Measurements from ENCODE around the gene KRTAP20-3. TPM values are rescaled to one million over a fixed set of nuclear protein-coding genes. Genes with fewer than 3 reads are reported as not detected.

KRTAP20-3 gene
- total RNA-seq, 1 donor from 2014 or later: not detected

DNA sequence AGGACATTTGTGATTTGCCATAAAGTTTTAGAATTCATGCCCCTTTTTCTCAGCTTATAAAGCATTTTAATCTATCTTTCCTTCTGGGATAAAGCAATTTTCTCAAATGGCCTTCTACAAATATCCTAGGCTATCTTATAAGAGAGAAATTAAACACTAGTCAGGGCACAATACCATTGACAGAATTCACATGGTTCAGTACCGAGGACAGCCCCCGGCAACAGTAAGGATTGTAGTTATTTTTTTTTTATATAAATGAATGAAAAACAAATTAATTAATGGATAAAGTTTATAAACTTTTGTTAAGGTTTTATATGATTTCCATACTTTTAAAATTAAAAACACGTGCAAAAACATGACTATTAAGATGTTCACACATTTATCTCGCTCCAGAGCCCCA lies 14.6 kb upstream of the KRTAP20-3 start:
- no peaks in the 10 kb centered on the region for H3K4me1 Mint-ChIP-seq (ENCODE audit: low read depth, unreplicated experiment)

GRCh38 chr21:30629200-30629599 lies 13.5 kb upstream of the KRTAP20-3 start:
- no peak for FAIRE-seq
- no peak overlapping the region for H2AFZ ChIP-seq (ENCODE audit: low read depth, low read length)

More for the DNA sequence above, 14.6 kb upstream of the KRTAP20-3 start:
- H2AFZ ChIP-seq (ENCODE audit: low read depth, low read length): no peak overlapping the region
- H3K9me3 ChIP-seq (ENCODE audit: insufficient read depth, low read depth, low read length): peaks cover 4% of the 10 kb centered on the region
- Mint-ChIP-seq H3K4me3 (ENCODE audit: unreplicated experiment) (no peak overlapping the region), H3K9me3 (ENCODE audit: unreplicated experiment) (peaks cover 4% of the 10 kb centered on the region), H3K36me3 (ENCODE audit: low read depth, unreplicated experiment) (no peaks in the 10 kb centered on the region), H3K27me3 (ENCODE audit: low read depth, unreplicated experiment) (no peaks in the 10 kb centered on the region), H3K27ac (ENCODE audit: unreplicated experiment) (no peak overlapping the region)
- H3K4me2 ChIP-seq (ENCODE audit: low read length): no peak overlapping the region
- no peaks in the 10 kb centered on the region for H3K36me3 ChIP-seq (ENCODE audit: insufficient read depth, low read length)
- no peak overlapping the region for H3K4me3 ChIP-seq (ENCODE audit: insufficient read depth, low read depth, low read length)
- no peak for DNase-seq (ENCODE audit: low read depth)
- H3K27ac ChIP-seq (ENCODE audit: low read depth, low read length): no peak overlapping the region
- H3K4me1 ChIP-seq (ENCODE audit: insufficient read depth, low read length): no peaks in the 10 kb centered on the region
- H3K79me2 ChIP-seq (ENCODE audit: insufficient read depth, low read length): no peaks in the 10 kb centered on the region
- no peaks in the 10 kb centered on the region for H4K20me1 ChIP-seq (ENCODE audit: insufficient read depth, low read length)
- TF ChIP-seq, protein P1, sequence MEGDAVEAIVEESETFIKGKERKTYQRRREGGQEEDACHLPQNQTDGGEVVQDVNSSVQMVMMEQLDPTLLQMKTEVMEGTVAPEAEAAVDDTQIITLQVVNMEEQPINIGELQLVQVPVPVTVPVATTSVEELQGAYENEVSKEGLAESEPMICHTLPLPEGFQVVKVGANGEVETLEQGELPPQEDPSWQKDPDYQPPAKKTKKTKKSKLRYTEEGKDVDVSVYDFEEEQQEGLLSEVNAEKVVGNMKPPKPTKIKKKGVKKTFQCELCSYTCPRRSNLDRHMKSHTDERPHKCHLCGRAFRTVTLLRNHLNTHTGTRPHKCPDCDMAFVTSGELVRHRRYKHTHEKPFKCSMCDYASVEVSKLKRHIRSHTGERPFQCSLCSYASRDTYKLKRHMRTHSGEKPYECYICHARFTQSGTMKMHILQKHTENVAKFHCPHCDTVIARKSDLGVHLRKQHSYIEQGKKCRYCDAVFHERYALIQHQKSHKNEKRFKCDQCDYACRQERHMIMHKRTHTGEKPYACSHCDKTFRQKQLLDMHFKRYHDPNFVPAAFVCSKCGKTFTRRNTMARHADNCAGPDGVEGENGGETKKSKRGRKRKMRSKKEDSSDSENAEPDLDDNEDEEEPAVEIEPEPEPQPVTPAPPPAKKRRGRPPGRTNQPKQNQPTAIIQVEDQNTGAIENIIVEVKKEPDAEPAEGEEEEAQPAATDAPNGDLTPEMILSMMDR (IDR thresholded peaks at IDR 0.05; ENCODE audit: insufficient read depth, low read depth, low read length): no peak
- TF ChIP-seq EZH2 (IDR thresholded peaks at IDR 0.05; ENCODE audit: insufficient read depth, low read length): no peak
- no peaks in the 10 kb centered on the region for H3K27me3 ChIP-seq (ENCODE audit: insufficient read depth, low read length)
- no peak for FAIRE-seq
- H3K9ac ChIP-seq (ENCODE audit: low read length): no peak overlapping the region

GRCh38 chr21:30634906-30635305 lies 7.8 kb upstream of the KRTAP20-3 start, which contains the start of gene KRTAP20-2:
Gene KRTAP20-2, plus strand, starts transcription at chr21:30635206. Its CDS starts 58 bp downstream, at chr21:30635264.
- H3K4me2 ChIP-seq (ENCODE audit: low read length): no peak within 1 kb of the TSS
- H3K9ac ChIP-seq (ENCODE audit: low read length): no peak within 1 kb of the TSS
- H3K9me3 Mint-ChIP-seq (ENCODE audit: unreplicated experiment): no peaks in the 10 kb centered on the region

More at GRCh38 chr21:30629200-30629599, 13.5 kb upstream of the KRTAP20-3 start:
- Mint-ChIP-seq H3K9me3 (ENCODE audit: unreplicated experiment) (peaks cover 3% of the 10 kb centered on the region), H3K27ac (ENCODE audit: unreplicated experiment) (no peak overlapping the region), H3K36me3 (ENCODE audit: low read depth, unreplicated experiment) (no peaks in the 10 kb centered on the region), H3K4me3 (ENCODE audit: unreplicated experiment) (no peak overlapping the region), H3K4me1 (ENCODE audit: low read depth, unreplicated experiment) (no peaks in the 10 kb centered on the region), H3K27me3 (ENCODE audit: low read depth, unreplicated experiment) (no peaks in the 10 kb centered on the region)
- H4K20me1 ChIP-seq (ENCODE audit: insufficient read depth, low read length): no peaks in the 10 kb centered on the region
- no peak for DNase-seq (ENCODE audit: low read depth)
- no peaks in the 10 kb centered on the region for H3K4me1 ChIP-seq (ENCODE audit: insufficient read depth, low read length)
- TF ChIP-seq, protein P1 (IDR thresholded peaks at IDR 0.05; ENCODE audit: insufficient read depth, low read depth, low read length): no peak
- TF ChIP-seq EZH2 (IDR thresholded peaks at IDR 0.05; ENCODE audit: insufficient read depth, low read length): no peak
- no peaks in the 10 kb centered on the region for H3K27me3 ChIP-seq (ENCODE audit: insufficient read depth, low read length)
- H3K9me3 ChIP-seq (ENCODE audit: insufficient read depth, low read depth, low read length): peaks cover 4% of the 10 kb centered on the region
- H3K9ac ChIP-seq (ENCODE audit: low read length): no peak overlapping the region
- no peak overlapping the region for H3K4me2 ChIP-seq (ENCODE audit: low read length)
- no peaks in the 10 kb centered on the region for H3K36me3 ChIP-seq (ENCODE audit: insufficient read depth, low read length)
- H3K27ac ChIP-seq (ENCODE audit: low read depth, low read length): no peak overlapping the region
- no peak overlapping the region for H3K4me3 ChIP-seq (ENCODE audit: insufficient read depth, low read depth, low read length)
- no peaks in the 10 kb centered on the region for H3K79me2 ChIP-seq (ENCODE audit: insufficient read depth, low read length)

More at GRCh38 chr21:30634906-30635305, 7.8 kb upstream of the KRTAP20-3 start, which contains the start of gene KRTAP20-2:
- no peaks in the 10 kb centered on the region for H3K27me3 ChIP-seq (ENCODE audit: insufficient read depth, low read length)
- H3K4me1 ChIP-seq (ENCODE audit: insufficient read depth, low read length): no peaks in the 10 kb centered on the region
- H3K4me1 Mint-ChIP-seq (ENCODE audit: low read depth, unreplicated experiment): no peaks in the 10 kb centered on the region
- no peaks in the 10 kb centered on the region for H3K36me3 Mint-ChIP-seq (ENCODE audit: low read depth, unreplicated experiment)
- H3K27me3 Mint-ChIP-seq (ENCODE audit: low read depth, unreplicated experiment): no peaks in the 10 kb centered on the region
- H3K9me3 ChIP-seq (ENCODE audit: insufficient read depth, low read depth, low read length): peaks cover 4% of the 10 kb centered on the region
- H3K4me3 Mint-ChIP-seq (ENCODE audit: unreplicated experiment): no peak within 1 kb of the TSS
- no peak for TF ChIP-seq EZH2 (IDR thresholded peaks at IDR 0.05; ENCODE audit: insufficient read depth, low read length)
- TF ChIP-seq, protein P1 (IDR thresholded peaks at IDR 0.05; ENCODE audit: insufficient read depth, low read depth, low read length): no peak
- H3K79me2 ChIP-seq (ENCODE audit: insufficient read depth, low read length): no peaks in the 10 kb centered on the region
- H2AFZ ChIP-seq (ENCODE audit: low read depth, low read length): no peak within 1 kb of the TSS
- H3K36me3 ChIP-seq (ENCODE audit: insufficient read depth, low read length): no peaks in the 10 kb centered on the region
- no peak within 1 kb of the TSS for H3K4me3 ChIP-seq (ENCODE audit: insufficient read depth, low read depth, low read length)
- no peak within 1 kb of the TSS for H3K27ac ChIP-seq (ENCODE audit: low read depth, low read length)
- FAIRE-seq (no peak), DNase-seq (ENCODE audit: low read depth) (no peak)
- H4K20me1 ChIP-seq (ENCODE audit: insufficient read depth, low read length): no peaks in the 10 kb centered on the region
- no peak within 1 kb of the TSS for H3K27ac Mint-ChIP-seq (ENCODE audit: unreplicated experiment)
